ENCODE results near the gene GRIP1. TPM values are rescaled to one million over a fixed set of nuclear protein-coding genes. Genes with fewer than 3 reads are reported as not detected.

The GRIP1 gene
- total and polyA plus RNA-seq, 2 donors: 0.71 to 3.9 TPM

GRCh38 chr12:66663611-66664010 lies 15.3 kb downstream of the GRIP1 start:
- H3K27ac ChIP-seq (ENCODE audit: low read depth in 1 of 2, low read length in 1 of 2): no peak overlapping the region
- no peaks in the 10 kb centered on the region for H3K27me3 ChIP-seq (ENCODE audit: control insufficient read depth in 2 of 2, insufficient read depth in 1 of 2, low read length in 1 of 2)
- DNase-seq (ENCODE audit: low read depth in 6 of 9, low spot score in 9 of 9): no peak
- H3K4me1 ChIP-seq (ENCODE audit: control insufficient read depth in 2 of 2, insufficient read depth in 2 of 2, low read length in 2 of 2): no peaks in the 10 kb centered on the region
- H3K9me3 ChIP-seq (ENCODE audit: control insufficient read depth in 2 of 2, insufficient read depth in 1 of 2, low read length in 1 of 2): no peaks in the 10 kb centered on the region
- H3K4me3 ChIP-seq (ENCODE audit: low read length in 2 of 2): no peak overlapping the region
- no peaks in the 10 kb centered on the region for H3K36me3 ChIP-seq (ENCODE audit: control insufficient read depth in 2 of 2, insufficient read depth in 2 of 2, low read length in 1 of 2)
- 95% methylated on average over 5 of the region's 5 CpGs for WGBS

- H3K4me3 ChIP-seq (ENCODE audit: low read length in 2 of 2): no peak overlapping the region
- DNase-seq (ENCODE audit: low read depth in 6 of 9, low spot score in 9 of 9): no peak
- no peaks in the 10 kb centered on the region for H3K4me1 ChIP-seq (ENCODE audit: control insufficient read depth in 2 of 2, insufficient read depth in 2 of 2, low read length in 2 of 2)
- 82% methylated on average over 1 of the region's 1 CpG for whole genome bisulfite sequencing
- no peaks in the 10 kb centered on the region for H3K9me3 ChIP-seq (ENCODE audit: control insufficient read depth in 2 of 2, insufficient read depth in 1 of 2, low read length in 1 of 2)
- no peak overlapping the region for H3K27ac ChIP-seq (ENCODE audit: low read depth in 1 of 2, low read length in 1 of 2)
- no peaks in the 10 kb centered on the region for H3K27me3 ChIP-seq (ENCODE audit: control insufficient read depth in 2 of 2, insufficient read depth in 1 of 2, low read length in 1 of 2)
- no peaks in the 10 kb centered on the region for H3K36me3 ChIP-seq (ENCODE audit: control insufficient read depth in 2 of 2, insufficient read depth in 2 of 2, low read length in 1 of 2)
These were observed 16.1 kb downstream of the GRIP1 start for GRCh38 chr12:66662729-66663128.

- Histone ChIP-seq H3K4me3 (ENCODE audit: low read length in 2 of 2) (no peak overlapping the region), H3K36me3 (ENCODE audit: control insufficient read depth in 2 of 2, insufficient read depth in 2 of 2, low read length in 1 of 2) (no peaks in the 10 kb centered on the region), H3K27ac (ENCODE audit: low read depth in 1 of 2, low read length in 1 of 2) (no peak overlapping the region), H3K27me3 (ENCODE audit: control insufficient read depth in 2 of 2, insufficient read depth in 1 of 2, low read length in 1 of 2) (no peaks in the 10 kb centered on the region), H3K9me3 (ENCODE audit: control insufficient read depth in 2 of 2, insufficient read depth in 1 of 2, low read length in 1 of 2) (no peaks in the 10 kb centered on the region), H3K4me1 (ENCODE audit: control insufficient read depth in 2 of 2, insufficient read depth in 2 of 2, low read length in 2 of 2) (no peaks in the 10 kb centered on the region)
- no peak for DNase-seq (ENCODE audit: low read depth in 6 of 9, low spot score in 9 of 9)
These were observed 16.7 kb downstream of the GRIP1 start for GRCh38 chr12:66662179-66662578.

- DNase-seq (ENCODE audit: low read depth in 6 of 9, low spot score in 9 of 9): no peak
- no peak overlapping the region for H3K27ac ChIP-seq (ENCODE audit: low read depth in 1 of 2, low read length in 1 of 2)
- no peaks in the 10 kb centered on the region for H3K9me3 ChIP-seq (ENCODE audit: control insufficient read depth in 2 of 2, insufficient read depth in 1 of 2, low read length in 1 of 2)
- H3K4me3 ChIP-seq (ENCODE audit: low read length in 2 of 2): no peak overlapping the region
- H3K27me3 ChIP-seq (ENCODE audit: control insufficient read depth in 2 of 2, insufficient read depth in 1 of 2, low read length in 1 of 2): no peaks in the 10 kb centered on the region
- 86% methylated on average over 2 of the region's 2 CpGs for WGBS
- no peaks in the 10 kb centered on the region for H3K36me3 ChIP-seq (ENCODE audit: control insufficient read depth in 2 of 2, insufficient read depth in 2 of 2, low read length in 1 of 2)
- H3K4me1 ChIP-seq (ENCODE audit: control insufficient read depth in 2 of 2, insufficient read depth in 2 of 2, low read length in 2 of 2): no peaks in the 10 kb centered on the region
These were observed 17.5 kb downstream of the GRIP1 start for GRCh38 chr12:66661357-66661756.

- H3K4me3 ChIP-seq (ENCODE audit: low read length in 2 of 2): no peak overlapping the region
These were observed 25.1 kb downstream of the GRIP1 start for GRCh38 chr12:66653796-66654195.

GRCh38 chr12:66648033-66648735 lies 30.7 kb downstream of the GRIP1 start:
- Histone ChIP-seq H3K36me3 (ENCODE audit: control insufficient read depth in 2 of 2, insufficient read depth in 2 of 2, low read length in 1 of 2) (no peaks in the 10 kb centered on the region), H3K27ac (ENCODE audit: low read depth in 1 of 2, low read length in 1 of 2) (no peak overlapping the region), H3K4me3 (ENCODE audit: low read length in 2 of 2) (no peak overlapping the region), H3K9me3 (ENCODE audit: control insufficient read depth in 2 of 2, insufficient read depth in 1 of 2, low read length in 1 of 2) (no peaks in the 10 kb centered on the region), H3K27me3 (ENCODE audit: control insufficient read depth in 2 of 2, insufficient read depth in 1 of 2, low read length in 1 of 2) (no peaks in the 10 kb centered on the region), H3K4me1 (ENCODE audit: control insufficient read depth in 2 of 2, insufficient read depth in 2 of 2, low read length in 2 of 2) (no peaks in the 10 kb centered on the region)
- WGBS: 90% methylated on average over 10 of the region's 10 CpGs
- no peak for DNase-seq (ENCODE audit: low read depth in 6 of 9, low spot score in 9 of 9)

More at GRCh38 chr12:66653796-66654195, 25.1 kb downstream of the GRIP1 start:
- 95% methylated on average over 1 of the region's 1 CpG for WGBS
- H3K4me1 ChIP-seq (ENCODE audit: control insufficient read depth in 2 of 2, insufficient read depth in 2 of 2, low read length in 2 of 2): no peaks in the 10 kb centered on the region
- no peak overlapping the region for H3K27ac ChIP-seq (ENCODE audit: low read depth in 1 of 2, low read length in 1 of 2)
- H3K9me3 ChIP-seq (ENCODE audit: control insufficient read depth in 2 of 2, insufficient read depth in 1 of 2, low read length in 1 of 2): no peaks in the 10 kb centered on the region
- no peaks in the 10 kb centered on the region for H3K27me3 ChIP-seq (ENCODE audit: control insufficient read depth in 2 of 2, insufficient read depth in 1 of 2, low read length in 1 of 2)
- DNase-seq (ENCODE audit: low read depth in 6 of 9, low spot score in 9 of 9): no peak
- H3K36me3 ChIP-seq (ENCODE audit: control insufficient read depth in 2 of 2, insufficient read depth in 2 of 2, low read length in 1 of 2): no peaks in the 10 kb centered on the region

- DNase-seq (ENCODE audit: low read depth in 6 of 9, low spot score in 9 of 9): no peak
- no peaks in the 10 kb centered on the region for H3K27me3 ChIP-seq (ENCODE audit: control insufficient read depth in 2 of 2, insufficient read depth in 1 of 2, low read length in 1 of 2)
- no peak overlapping the region for H3K27ac ChIP-seq (ENCODE audit: low read depth in 1 of 2, low read length in 1 of 2)
- WGBS: 85% methylated on average over 5 of the region's 5 CpGs
- no peaks in the 10 kb centered on the region for H3K9me3 ChIP-seq (ENCODE audit: control insufficient read depth in 2 of 2, insufficient read depth in 1 of 2, low read length in 1 of 2)
- H3K36me3 ChIP-seq (ENCODE audit: control insufficient read depth in 2 of 2, insufficient read depth in 2 of 2, low read length in 1 of 2): no peaks in the 10 kb centered on the region
- H3K4me1 ChIP-seq (ENCODE audit: control insufficient read depth in 2 of 2, insufficient read depth in 2 of 2, low read length in 2 of 2): no peaks in the 10 kb centered on the region
- H3K4me3 ChIP-seq (ENCODE audit: low read length in 2 of 2): no peak overlapping the region
These were observed 31.7 kb downstream of the GRIP1 start for GRCh38 chr12:66647034-66647691.

GRCh38 chr12:66644151-66644550 lies 34.7 kb downstream of the GRIP1 start:
- peaks cover 0 to 4% of the 10 kb centered on the region in 2 donors for H3K4me1 ChIP-seq (ENCODE audit: control insufficient read depth in 2 of 2, insufficient read depth in 2 of 2, low read length in 2 of 2)
- H3K36me3 ChIP-seq (ENCODE audit: control insufficient read depth in 2 of 2, insufficient read depth in 2 of 2, low read length in 1 of 2): no peaks in the 10 kb centered on the region
- H3K9me3 ChIP-seq (ENCODE audit: control insufficient read depth in 2 of 2, insufficient read depth in 1 of 2, low read length in 1 of 2): no peaks in the 10 kb centered on the region
- WGBS: 90% methylated on average over 1 of the region's 1 CpG
- no peak for DNase-seq (ENCODE audit: low read depth in 6 of 9, low spot score in 9 of 9)
- no peaks in the 10 kb centered on the region for H3K27me3 ChIP-seq (ENCODE audit: control insufficient read depth in 2 of 2, insufficient read depth in 1 of 2, low read length in 1 of 2)
- no peak overlapping the region for H3K4me3 ChIP-seq (ENCODE audit: low read length in 2 of 2)
- no peak overlapping the region for H3K27ac ChIP-seq (ENCODE audit: low read depth in 1 of 2, low read length in 1 of 2)

GRCh38 chr12:66640691-66641460 lies 38.0 kb downstream of the GRIP1 start:
- Histone ChIP-seq H3K4me3 (ENCODE audit: low read length in 2 of 2) (no peak overlapping the region), H3K4me1 (ENCODE audit: control insufficient read depth in 2 of 2, insufficient read depth in 2 of 2, low read length in 2 of 2) (peaks cover 0 to 4% of the 10 kb centered on the region in 2 donors), H3K27ac (ENCODE audit: low read depth in 1 of 2, low read length in 1 of 2) (no peak overlapping the region), H3K36me3 (ENCODE audit: control insufficient read depth in 2 of 2, insufficient read depth in 2 of 2, low read length in 1 of 2) (no peaks in the 10 kb centered on the region), H3K9me3 (ENCODE audit: control insufficient read depth in 2 of 2, insufficient read depth in 1 of 2, low read length in 1 of 2) (no peaks in the 10 kb centered on the region), H3K27me3 (ENCODE audit: control insufficient read depth in 2 of 2, insufficient read depth in 1 of 2, low read length in 1 of 2) (no peaks in the 10 kb centered on the region)
- WGBS: 86% methylated on average over 2 of the region's 2 CpGs
- peak in 2 of 9 donors; percentile 13 to 64 for DNase-seq (ENCODE audit: low read depth in 6 of 9, low spot score in 9 of 9)

Measured in thymus (tissue), 11 donors.